ENCODE results near the gene CAPN14. TPM values are rescaled to one million over a fixed set of nuclear protein-coding genes. Genes with fewer than 3 reads are reported as not detected.
A peak's percentile ranks its signal among the peaks of the same experiment; 100 is the strongest.

CAPN14 gene
- total RNA-seq, 1 experiment from 2014 or later, result 0.13 TPM

DNA sequence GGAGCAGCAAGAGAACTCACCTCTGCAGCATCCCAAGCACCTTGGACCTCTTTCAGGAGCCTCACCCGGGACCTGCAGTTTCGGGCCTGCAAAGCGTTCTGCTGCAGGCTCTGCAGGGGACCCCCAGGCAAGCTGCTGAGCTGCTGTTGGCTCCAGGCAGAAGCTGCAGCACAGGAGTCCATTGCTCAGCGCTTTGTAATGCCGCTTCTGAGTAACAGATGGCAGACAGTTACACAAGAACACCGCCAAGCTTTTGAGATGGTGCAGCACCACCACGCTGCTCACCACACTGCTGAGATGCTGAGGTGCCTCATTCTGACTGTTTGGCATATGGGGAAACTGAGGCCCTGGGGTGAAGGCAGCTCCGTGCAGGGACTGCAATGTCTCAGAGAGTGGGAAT is 77.2 kb downstream of the CAPN14 start:
- ChIA-PET POLR2A (ENCODE audit: low non-redundant PET) (no interaction called here), CTCF (no interaction called here)
- intact Hi-C loops (cut with micrococcal nuclease; ENCODE audit: unreplicated experiment), result no loop called here

DNA sequence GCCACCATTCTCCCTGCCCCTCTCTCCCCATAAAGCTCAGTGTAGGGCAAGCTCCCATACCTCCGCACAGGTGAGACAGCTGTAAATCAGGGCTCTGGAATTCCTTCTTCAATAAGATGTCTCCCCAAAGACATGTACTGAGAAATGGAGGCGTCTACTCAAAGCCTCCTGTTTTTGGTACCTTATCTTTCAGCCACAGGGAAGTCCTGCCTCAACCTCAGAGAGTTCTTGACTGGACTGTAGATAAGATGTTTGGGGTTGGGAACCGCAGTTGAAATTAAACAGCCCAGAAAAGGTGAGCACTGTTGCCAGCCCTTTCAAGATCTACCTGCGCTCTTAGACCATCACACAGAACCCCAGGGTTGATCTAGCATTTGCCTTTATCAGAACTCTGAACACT is 77.6 kb downstream of the CAPN14 start:
- Histone ChIP-seq H3K27ac (ENCODE audit: low read depth, low read length, poor library complexity, severe bottlenecking) (no peak overlapping the region), H3K36me3 (ENCODE audit: insufficient read depth, low read length, poor library complexity, severe bottlenecking) (no peaks in the 10 kb centered on the region), H3K27me3 (replicated peaks; ENCODE audit: insufficient read depth, low read depth, low read length, poor library complexity) (peaks cover 27% of the 10 kb centered on the region), H3K4me1 (ENCODE audit: insufficient read depth, low read length, poor library complexity, severe bottlenecking) (peaks cover 9% of the 10 kb centered on the region), H3K9me3 (ENCODE audit: low read depth, low read length, poor library complexity, severe bottlenecking) (no peaks in the 10 kb centered on the region), H3K4me3 (ENCODE audit: low read depth, low read length, poor library complexity, severe bottlenecking) (no peak overlapping the region)
- CTCF ChIA-PET, result no interaction called here
- POLR2A ChIA-PET (ENCODE audit: low non-redundant PET), result no interaction called here
- BruUV-seq (replicated peaks), result no TSS peak
- no peak for TF ChIP-seq EZH2 (IDR thresholded peaks at IDR 0.05; ENCODE audit: borderline replicate concordance, low read depth, low read length, poor library complexity, severe bottlenecking)
- TF ChIP-seq, protein P1, sequence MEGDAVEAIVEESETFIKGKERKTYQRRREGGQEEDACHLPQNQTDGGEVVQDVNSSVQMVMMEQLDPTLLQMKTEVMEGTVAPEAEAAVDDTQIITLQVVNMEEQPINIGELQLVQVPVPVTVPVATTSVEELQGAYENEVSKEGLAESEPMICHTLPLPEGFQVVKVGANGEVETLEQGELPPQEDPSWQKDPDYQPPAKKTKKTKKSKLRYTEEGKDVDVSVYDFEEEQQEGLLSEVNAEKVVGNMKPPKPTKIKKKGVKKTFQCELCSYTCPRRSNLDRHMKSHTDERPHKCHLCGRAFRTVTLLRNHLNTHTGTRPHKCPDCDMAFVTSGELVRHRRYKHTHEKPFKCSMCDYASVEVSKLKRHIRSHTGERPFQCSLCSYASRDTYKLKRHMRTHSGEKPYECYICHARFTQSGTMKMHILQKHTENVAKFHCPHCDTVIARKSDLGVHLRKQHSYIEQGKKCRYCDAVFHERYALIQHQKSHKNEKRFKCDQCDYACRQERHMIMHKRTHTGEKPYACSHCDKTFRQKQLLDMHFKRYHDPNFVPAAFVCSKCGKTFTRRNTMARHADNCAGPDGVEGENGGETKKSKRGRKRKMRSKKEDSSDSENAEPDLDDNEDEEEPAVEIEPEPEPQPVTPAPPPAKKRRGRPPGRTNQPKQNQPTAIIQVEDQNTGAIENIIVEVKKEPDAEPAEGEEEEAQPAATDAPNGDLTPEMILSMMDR (conservative IDR thresholded peaks at IDR 0.05; ENCODE audit: low read depth, low read length), result no peak
- DNase-seq (ENCODE audit: low spot score), result no peak
- intact Hi-C loops (cut with micrococcal nuclease; ENCODE audit: unreplicated experiment), result no loop called here

More for the DNA sequence above, 77.2 kb downstream of the CAPN14 start:
- DNase-seq (ENCODE audit: low spot score), result no peak
- Histone ChIP-seq H3K27me3 (replicated peaks; ENCODE audit: insufficient read depth, low read depth, low read length, poor library complexity) (peaks cover 28% of the 10 kb centered on the region), H3K9me3 (ENCODE audit: low read depth, low read length, poor library complexity, severe bottlenecking) (no peaks in the 10 kb centered on the region), H3K36me3 (ENCODE audit: insufficient read depth, low read length, poor library complexity, severe bottlenecking) (no peaks in the 10 kb centered on the region), H3K4me1 (ENCODE audit: insufficient read depth, low read length, poor library complexity, severe bottlenecking) (peaks cover 9% of the 10 kb centered on the region), H3K4me3 (ENCODE audit: low read depth, low read length, poor library complexity, severe bottlenecking) (no peak overlapping the region), H3K27ac (ENCODE audit: low read depth, low read length, poor library complexity, severe bottlenecking) (no peak overlapping the region)
- TF ChIP-seq EZH2 (IDR thresholded peaks at IDR 0.05; ENCODE audit: borderline replicate concordance, low read depth, low read length, poor library complexity, severe bottlenecking), result no peak
- no TSS peak for BruUV-seq (replicated peaks)

DNA sequence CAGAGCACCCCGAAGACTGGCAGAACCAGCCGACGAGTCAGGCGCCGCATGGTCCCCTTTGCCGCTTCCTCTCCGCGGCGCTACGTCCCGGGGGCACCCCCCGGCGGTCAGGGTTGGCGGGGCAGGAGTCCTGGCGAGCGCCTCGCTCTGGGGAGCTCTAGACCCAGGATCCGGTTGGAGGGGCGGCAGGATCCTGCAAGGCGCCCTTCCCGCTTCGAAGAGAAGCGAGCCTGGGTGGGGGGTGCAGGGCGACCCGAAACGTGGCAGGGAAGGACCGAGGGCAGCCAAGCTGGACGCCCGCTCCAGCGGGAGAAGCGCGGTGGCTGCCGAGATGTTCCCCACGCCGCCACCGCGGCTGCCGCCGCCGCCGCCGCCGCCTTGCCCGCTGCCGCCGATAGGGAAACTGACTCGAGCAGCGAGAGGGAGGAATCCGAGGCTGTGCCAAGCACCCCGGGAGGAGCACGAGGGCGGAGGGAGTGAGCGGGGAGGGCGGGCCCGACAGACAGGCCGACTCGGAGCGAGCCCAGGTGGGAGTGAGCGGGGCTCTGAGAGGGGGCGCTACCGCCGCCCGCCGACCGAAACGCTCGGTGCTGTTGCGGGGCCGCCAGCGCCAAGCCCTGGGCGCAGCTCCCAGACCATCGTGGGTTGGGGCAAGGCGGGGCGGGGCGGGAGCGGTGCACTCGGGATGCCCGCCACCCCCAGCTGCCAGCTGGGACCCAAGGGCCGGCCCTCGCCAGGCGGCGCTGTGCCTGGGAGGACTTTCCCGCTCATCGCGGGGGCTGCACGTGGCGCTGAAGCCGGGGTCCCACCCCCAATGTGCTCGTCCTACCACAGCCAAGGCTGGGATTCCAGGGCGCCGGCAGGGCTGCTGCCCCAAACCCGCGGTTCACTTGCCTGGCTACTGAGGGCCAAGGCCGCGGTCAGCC is 79.0 kb downstream of the CAPN14 start, which contains the start of gene GALNT14:
Gene GALNT14 (minus strand): TSS at position 404 of the 926 bp plus-strand sequence. CDS start 354 bp downstream, at position 50.
- peak; percentile 79 for DNase-seq (ENCODE audit: low spot score)
- Histone ChIP-seq H3K4me3 (ENCODE audit: low read depth, low read length, poor library complexity, severe bottlenecking) (peak within 1 kb of the TSS; percentile 55), H3K9me3 (ENCODE audit: low read depth, low read length, poor library complexity, severe bottlenecking) (no peaks in the 10 kb centered on the region), H3K27ac (ENCODE audit: low read depth, low read length, poor library complexity, severe bottlenecking) (no peak within 1 kb of the TSS), H3K36me3 (ENCODE audit: insufficient read depth, low read length, poor library complexity, severe bottlenecking) (no peaks in the 10 kb centered on the region), H3K27me3 (replicated peaks; ENCODE audit: insufficient read depth, low read depth, low read length, poor library complexity) (peaks cover 27% of the 10 kb centered on the region), H3K4me1 (ENCODE audit: insufficient read depth, low read length, poor library complexity, severe bottlenecking) (peaks cover 9% of the 10 kb centered on the region)
- intact Hi-C loops (cut with micrococcal nuclease; ENCODE audit: unreplicated experiment), result no loop called here
- ChIA-PET CTCF (interaction anchor here (0.6 to 1.5 kb wide), 4 partner anchors 12 to 973 kb away, joined by 3 to 6 read pairs (median 4); no protein-coding TSS in a partner anchor), POLR2A (ENCODE audit: low non-redundant PET) (interaction anchor here (0.6 kb wide), 1 partner anchor 12 kb away, joined by 6 read pairs; no protein-coding TSS in a partner anchor)
- TF ChIP-seq, protein P1 (conservative IDR thresholded peaks at IDR 0.05; ENCODE audit: low read depth, low read length), result peak; percentile 59
- TF ChIP-seq EZH2 (IDR thresholded peaks at IDR 0.05; ENCODE audit: borderline replicate concordance, low read depth, low read length, poor library complexity, severe bottlenecking), result no peak
- BruUV-seq (replicated peaks), result no TSS peak
